ENCODE measurements around the gene VASN. TPM values are rescaled to one million over a fixed set of nuclear protein-coding genes. Genes with fewer than 3 reads are reported as not detected.

VASN gene
- total RNA-seq, 1 experiment from 2014 or later = 5.4 TPM

DNA sequence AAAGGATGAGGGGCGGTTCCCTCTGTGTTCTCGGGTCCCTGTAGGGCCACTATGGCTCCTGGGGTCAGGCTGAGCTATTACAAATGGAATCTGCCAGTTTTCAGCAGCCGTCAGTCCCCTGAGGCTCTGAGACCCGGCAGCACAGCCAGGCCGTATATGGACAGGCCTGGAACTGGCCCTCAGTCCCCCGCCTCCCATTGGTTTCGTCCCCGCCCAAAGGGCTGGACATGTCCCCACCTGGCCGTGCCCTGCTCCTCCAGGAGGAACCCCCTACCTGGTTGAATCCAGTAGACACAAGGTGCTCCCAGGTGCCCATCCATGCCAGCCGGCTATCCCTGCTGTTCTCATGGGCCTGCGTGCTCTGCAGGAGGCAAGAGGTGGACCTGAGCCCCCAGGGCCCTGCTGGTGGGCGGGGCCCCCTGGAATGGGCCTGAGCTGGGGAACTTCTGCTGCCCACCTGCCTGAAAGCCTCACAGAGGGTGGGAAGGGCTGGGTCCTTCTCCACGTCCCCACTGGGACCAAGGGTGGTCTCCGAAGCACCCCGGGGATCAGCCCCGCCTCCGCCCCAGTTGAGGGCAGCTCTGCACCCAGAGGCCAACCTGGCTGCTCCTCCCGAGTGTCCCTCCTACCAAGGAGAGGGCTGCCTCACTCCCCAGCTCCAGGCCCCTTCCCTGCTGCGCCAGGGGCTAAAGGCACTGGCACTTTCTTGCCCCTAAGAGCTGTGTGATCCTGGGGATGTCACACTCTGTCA is 16.8 kb downstream of the VASN start:
- no peak for DNase-seq (ENCODE audit: low spot score)
- H3K4me3 ChIP-seq (ENCODE audit: low read depth, low read length, poor library complexity, severe bottlenecking) = no peak overlapping the region
- no peaks in the 10 kb centered on the region for H3K27me3 ChIP-seq (replicated peaks; ENCODE audit: insufficient read depth, low read depth, low read length, poor library complexity)
- no peaks in the 10 kb centered on the region for H3K9me3 ChIP-seq (ENCODE audit: low read depth, low read length, poor library complexity, severe bottlenecking)
- intact Hi-C loops (cut with micrococcal nuclease; ENCODE audit: unreplicated experiment) = no loop called here
- TF ChIP-seq, protein P1, sequence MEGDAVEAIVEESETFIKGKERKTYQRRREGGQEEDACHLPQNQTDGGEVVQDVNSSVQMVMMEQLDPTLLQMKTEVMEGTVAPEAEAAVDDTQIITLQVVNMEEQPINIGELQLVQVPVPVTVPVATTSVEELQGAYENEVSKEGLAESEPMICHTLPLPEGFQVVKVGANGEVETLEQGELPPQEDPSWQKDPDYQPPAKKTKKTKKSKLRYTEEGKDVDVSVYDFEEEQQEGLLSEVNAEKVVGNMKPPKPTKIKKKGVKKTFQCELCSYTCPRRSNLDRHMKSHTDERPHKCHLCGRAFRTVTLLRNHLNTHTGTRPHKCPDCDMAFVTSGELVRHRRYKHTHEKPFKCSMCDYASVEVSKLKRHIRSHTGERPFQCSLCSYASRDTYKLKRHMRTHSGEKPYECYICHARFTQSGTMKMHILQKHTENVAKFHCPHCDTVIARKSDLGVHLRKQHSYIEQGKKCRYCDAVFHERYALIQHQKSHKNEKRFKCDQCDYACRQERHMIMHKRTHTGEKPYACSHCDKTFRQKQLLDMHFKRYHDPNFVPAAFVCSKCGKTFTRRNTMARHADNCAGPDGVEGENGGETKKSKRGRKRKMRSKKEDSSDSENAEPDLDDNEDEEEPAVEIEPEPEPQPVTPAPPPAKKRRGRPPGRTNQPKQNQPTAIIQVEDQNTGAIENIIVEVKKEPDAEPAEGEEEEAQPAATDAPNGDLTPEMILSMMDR (conservative IDR thresholded peaks at IDR 0.05; ENCODE audit: low read depth, low read length) = no peak
- no peak for TF ChIP-seq EZH2 (IDR thresholded peaks at IDR 0.05; ENCODE audit: borderline replicate concordance, low read depth, low read length, poor library complexity, severe bottlenecking)
- BruUV-seq (replicated peaks) = no TSS peak
- POLR2A ChIA-PET (ENCODE audit: low non-redundant PET) = no interaction called here
- peak overlapping the region; percentile 24 for H3K27ac ChIP-seq (ENCODE audit: low read depth, low read length, poor library complexity, severe bottlenecking)
- no peaks in the 10 kb centered on the region for H3K36me3 ChIP-seq (ENCODE audit: insufficient read depth, low read length, poor library complexity, severe bottlenecking)
- H3K4me1 ChIP-seq (ENCODE audit: insufficient read depth, low read length, poor library complexity, severe bottlenecking) = peaks cover 41% of the 10 kb centered on the region
- CTCF ChIA-PET = interaction anchor here (0.9 to 1.0 kb wide), 2 partner anchors 14 to 103 kb away, joined by 4 to 5 read pairs; no protein-coding TSS in a partner anchor

DNA sequence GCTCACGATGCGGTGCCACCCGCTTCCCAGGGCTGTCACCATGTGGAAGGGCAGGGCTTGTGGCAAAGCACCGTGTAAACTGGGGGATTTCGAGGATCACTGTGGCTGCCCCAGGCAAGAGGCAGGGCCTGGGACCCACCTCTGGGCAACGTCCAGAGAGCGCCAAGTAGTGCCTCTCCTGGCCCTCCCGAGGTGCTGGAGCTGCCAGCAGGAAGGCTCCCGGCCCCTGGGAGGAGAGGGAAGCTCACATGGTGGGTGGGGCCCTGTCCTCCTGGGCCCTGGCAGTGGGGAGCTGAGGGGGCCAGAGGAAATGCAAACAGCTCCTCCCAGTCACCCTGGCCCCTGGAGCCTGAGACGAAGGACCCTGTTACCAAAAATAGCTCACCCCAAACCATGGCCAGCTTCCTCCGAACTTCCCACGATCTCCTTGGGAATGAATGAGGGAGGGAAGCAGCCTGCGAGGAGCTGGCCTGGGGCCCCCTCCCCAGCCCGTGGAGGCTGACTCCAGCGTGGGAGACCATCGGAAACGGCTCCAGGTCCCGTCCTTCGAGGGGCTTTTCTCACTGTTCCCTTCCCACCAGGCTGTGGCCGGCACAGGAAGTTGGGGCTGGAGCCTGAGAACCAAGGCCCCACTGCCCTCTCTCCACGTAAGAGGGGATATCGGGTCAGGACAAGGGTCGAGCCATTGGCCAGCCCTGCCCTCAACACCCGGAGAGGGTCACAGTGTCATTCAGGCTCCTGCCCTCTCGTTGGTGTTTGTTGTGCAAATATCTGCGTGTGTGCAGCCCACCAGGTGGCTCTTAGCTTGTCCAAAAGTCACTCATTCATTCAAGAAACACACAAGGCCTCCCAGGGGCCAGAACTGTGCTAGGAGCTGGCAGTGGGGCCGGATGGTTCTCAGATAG is 17.7 kb downstream of the VASN start:
- Histone ChIP-seq H3K4me1 (ENCODE audit: insufficient read depth, low read length, poor library complexity, severe bottlenecking) (peaks cover 43% of the 10 kb centered on the region), H3K36me3 (ENCODE audit: insufficient read depth, low read length, poor library complexity, severe bottlenecking) (no peaks in the 10 kb centered on the region), H3K4me3 (ENCODE audit: low read depth, low read length, poor library complexity, severe bottlenecking) (no peak overlapping the region), H3K9me3 (ENCODE audit: low read depth, low read length, poor library complexity, severe bottlenecking) (no peaks in the 10 kb centered on the region), H3K27me3 (replicated peaks; ENCODE audit: insufficient read depth, low read depth, low read length, poor library complexity) (no peaks in the 10 kb centered on the region), H3K27ac (ENCODE audit: low read depth, low read length, poor library complexity, severe bottlenecking) (peak overlapping the region; percentile 24)
- intact Hi-C loops (cut with micrococcal nuclease; ENCODE audit: unreplicated experiment) = no loop called here
- BruUV-seq (replicated peaks) = no TSS peak
- ChIA-PET POLR2A (ENCODE audit: low non-redundant PET) (no interaction called here), CTCF (interaction anchor here (0.6 to 1.0 kb wide), 3 partner anchors 14 to 184 kb away, joined by 4 to 5 read pairs (median 4); no protein-coding TSS in a partner anchor)
- TF ChIP-seq, protein P1 (conservative IDR thresholded peaks at IDR 0.05; ENCODE audit: low read depth, low read length) = no peak
- TF ChIP-seq EZH2 (IDR thresholded peaks at IDR 0.05; ENCODE audit: borderline replicate concordance, low read depth, low read length, poor library complexity, severe bottlenecking) = no peak
- DNase-seq (ENCODE audit: low spot score) = no peak

DNA sequence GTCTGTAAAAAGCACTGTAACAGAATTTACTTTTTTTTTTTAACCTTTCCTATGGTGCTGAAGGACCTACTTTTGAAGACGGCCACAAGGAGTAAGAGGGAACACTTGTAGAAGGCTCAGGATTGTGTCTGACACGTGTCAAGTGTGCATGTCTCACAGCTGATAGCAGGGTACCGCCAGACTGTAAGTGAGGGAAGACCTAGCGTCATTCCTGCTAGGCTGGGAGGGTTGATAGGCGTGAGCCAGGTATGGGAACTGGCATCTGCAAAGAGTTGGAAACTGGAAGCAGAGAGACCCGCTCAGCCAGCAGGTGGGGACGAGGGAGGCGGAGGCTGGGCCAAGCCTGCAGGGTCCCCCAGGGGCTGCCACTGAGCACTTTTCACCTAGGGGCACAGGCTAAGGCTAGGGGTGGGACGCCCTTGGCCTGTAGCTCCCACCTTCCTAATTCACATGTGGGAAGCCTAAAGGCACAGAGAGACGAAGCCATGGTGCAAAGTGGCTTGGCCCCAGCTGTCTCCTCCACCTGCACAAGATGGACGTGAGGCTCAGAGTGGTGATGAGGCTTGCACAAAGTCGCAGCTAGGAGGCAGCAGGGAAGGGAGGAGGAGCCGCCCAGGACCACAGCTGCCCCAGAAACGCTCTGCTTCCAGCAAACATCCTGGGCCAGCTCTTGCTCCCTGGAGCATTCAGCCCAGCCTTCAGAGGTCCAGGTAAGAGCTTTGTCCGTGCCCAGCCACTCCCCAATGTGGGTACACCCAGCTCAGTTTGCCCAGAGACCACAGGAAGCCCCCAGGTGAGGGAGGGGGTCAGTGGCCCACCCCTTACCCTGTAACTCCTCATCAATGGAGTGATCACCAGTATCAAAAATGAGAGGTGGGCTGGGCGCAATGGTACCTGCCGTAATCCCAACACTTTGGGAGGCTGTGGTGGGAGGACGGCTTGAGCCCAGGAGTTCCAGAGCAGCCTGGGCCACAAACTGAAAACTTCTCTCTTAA is 18.9 kb downstream of the VASN start:
- intact Hi-C loops (cut with micrococcal nuclease; ENCODE audit: unreplicated experiment) = no loop called here
- DNase-seq (ENCODE audit: low spot score) = no peak
- no peak overlapping the region for H3K4me3 ChIP-seq (ENCODE audit: low read depth, low read length, poor library complexity, severe bottlenecking)
- no peak for TF ChIP-seq EZH2 (IDR thresholded peaks at IDR 0.05; ENCODE audit: borderline replicate concordance, low read depth, low read length, poor library complexity, severe bottlenecking)
- TF ChIP-seq, protein P1 (conservative IDR thresholded peaks at IDR 0.05; ENCODE audit: low read depth, low read length) = no peak; the same call in 1 of the 2 replicates
- peak overlapping the region; percentile 82 for H3K27ac ChIP-seq (ENCODE audit: low read depth, low read length, poor library complexity, severe bottlenecking)
- no peaks in the 10 kb centered on the region for H3K27me3 ChIP-seq (replicated peaks; ENCODE audit: insufficient read depth, low read depth, low read length, poor library complexity)
- BruUV-seq (replicated peaks) = no TSS peak
- H3K4me1 ChIP-seq (ENCODE audit: insufficient read depth, low read length, poor library complexity, severe bottlenecking) = peaks cover 43% of the 10 kb centered on the region
- ChIA-PET CTCF (no interaction called here), POLR2A (ENCODE audit: low non-redundant PET) (no interaction called here)
- no peaks in the 10 kb centered on the region for H3K36me3 ChIP-seq (ENCODE audit: insufficient read depth, low read length, poor library complexity, severe bottlenecking)
- no peaks in the 10 kb centered on the region for H3K9me3 ChIP-seq (ENCODE audit: low read depth, low read length, poor library complexity, severe bottlenecking)

Measured in A673 (cell line).